Stimulated activated naive CD8-positive, alpha-beta T cell treated with anti-CD3 and anti-CD28 coated beads, Interleukin-15, amount 100 ng/mL, for 72 hours (primary cell): ENCODE results near the gene F5.

Experiments used
- ATAC-seq: fragments of 150-1000 bp; cut with Tn5 transposase; 2 replicates; pipeline ENCODE4 v1.10.0; 2021; ENCODE audit warnings: mild to moderate bottlenecking, moderate library complexity
- DNase-seq, 2 donors: peaks; one replicate each; pipeline ENCODE4 v3.0.0; 2021 to 2022
- H3K27ac Mint-ChIP-seq, 2 donors: one replicate each; pipeline ENCODE4 v1.8.0; 2022; ENCODE audit warnings: mild to moderate bottlenecking in 2 of 2, mixed read lengths in 2 of 2, moderate library complexity in 2 of 2
- H3K27me3 Mint-ChIP-seq: one replicate; pipeline ENCODE4 v1.8.0; 2022; ENCODE audit warnings: mixed read lengths
- H3K4me1 Mint-ChIP-seq: one replicate; pipeline ENCODE4 v1.8.0; 2022; ENCODE audit warnings: mild to moderate bottlenecking, mixed read lengths
- H3K4me3 Mint-ChIP-seq, 2 donors: one replicate each; pipeline ENCODE4 v1.8.0; 2022; ENCODE audit warnings: mild to moderate bottlenecking in 2 of 2, mixed read lengths in 2 of 2, moderate library complexity in 1 of 2
- H3K9me3 Mint-ChIP-seq, 2 donors: one replicate each; pipeline ENCODE4 v1.8.0; 2022; ENCODE audit warnings: mixed read lengths in 2 of 2

F5 gene

DNA sequence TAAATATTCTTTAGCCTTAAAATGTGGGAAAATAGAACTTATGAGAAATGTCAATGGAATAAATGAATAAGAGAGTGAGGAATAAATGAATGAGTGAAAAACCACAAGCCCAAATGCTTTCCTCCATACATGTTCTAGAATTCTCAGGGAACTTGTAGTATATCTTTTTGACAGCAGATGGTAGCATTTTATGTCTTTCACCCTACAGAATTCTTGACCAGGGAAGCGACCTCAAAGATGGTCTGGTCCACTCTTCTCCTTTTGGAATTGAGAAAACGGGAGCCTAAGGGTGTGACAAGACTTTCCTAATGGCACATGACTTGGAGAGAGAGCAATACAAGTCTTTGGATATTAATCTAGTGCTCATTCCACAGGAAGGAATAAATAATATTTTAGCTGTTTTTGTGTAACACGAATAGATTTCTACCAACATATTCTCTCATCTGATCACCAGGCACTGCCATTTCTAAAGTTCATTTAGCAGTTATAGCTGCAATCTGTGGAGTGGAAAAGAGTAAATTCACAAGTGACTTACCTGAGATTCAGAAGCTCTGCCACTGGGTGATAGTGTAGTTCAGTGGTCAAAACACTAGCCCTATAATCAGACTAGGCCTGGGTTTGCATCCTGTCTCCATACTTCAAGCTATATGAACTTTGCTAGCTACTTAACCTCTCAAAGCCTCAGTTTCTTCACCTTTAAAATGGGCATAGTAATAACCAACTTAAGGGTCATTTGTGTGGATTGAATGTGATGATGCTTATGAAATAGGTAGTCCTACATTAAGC, 15.0 kb upstream of the F5 start:
- Mint-ChIP-seq H3K27me3 (no peaks in the 10 kb centered on the region), H3K27ac (peak overlapping the region in 1 of 2 donors; percentile 80), H3K4me3 (no peak overlapping the region), H3K4me1 (peaks cover 63% of the 10 kb centered on the region), H3K9me3 (peaks cover 4 to 7% of the 10 kb centered on the region in 2 donors)
- ATAC-seq (no peak), DNase-seq (no peak)

GRCh38 chr1:169595764-169596711, 9.8 kb upstream of the F5 start:
- Mint-ChIP-seq H3K9me3 (no peaks in the 10 kb centered on the region), H3K27me3 (no peaks in the 10 kb centered on the region), H3K27ac (no peak overlapping the region), H3K4me3 (no peak overlapping the region), H3K4me1 (peaks cover 72% of the 10 kb centered on the region)
- peak; percentile 62 for ATAC-seq
- DNase-seq = peak; percentile 20 to 29

- no peaks in the 10 kb centered on the region for H3K9me3 Mint-ChIP-seq
- H3K27ac Mint-ChIP-seq = peak overlapping the region in 1 of 2 donors; percentile 88
- H3K4me3 Mint-ChIP-seq = peak overlapping the region; percentile 67 to 72
- no peaks in the 10 kb centered on the region for H3K27me3 Mint-ChIP-seq
- DNase-seq = peak; percentile 49 to 62
- H3K4me1 Mint-ChIP-seq = peaks cover 69% of the 10 kb centered on the region
- peak; percentile 98 for ATAC-seq
Observed at GRCh38 chr1:169594391-169594790, 8.1 kb upstream of the F5 start.

DNA sequence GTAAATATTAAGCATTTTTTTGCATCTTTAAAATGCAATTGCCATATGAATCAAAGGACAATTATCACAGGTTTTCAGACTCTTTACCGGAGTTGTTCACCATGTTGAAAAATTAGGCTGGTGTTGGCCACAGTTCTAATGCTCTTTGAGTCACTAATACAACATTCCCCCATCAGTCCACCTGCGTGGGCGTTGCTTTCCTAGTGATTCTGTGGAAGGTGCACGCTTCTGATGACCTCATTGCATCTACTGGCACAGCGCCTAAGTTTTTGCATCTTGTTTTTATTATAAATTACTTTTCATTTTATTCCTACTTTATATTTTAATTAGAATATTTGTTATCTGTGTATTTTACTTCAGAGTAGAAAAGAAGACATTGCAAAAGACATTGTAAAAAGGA, 4.7 kb upstream of the F5 start:
- no peaks in the 10 kb centered on the region for H3K9me3 Mint-ChIP-seq
- ATAC-seq (no peak), DNase-seq (no peak)
- H3K27ac Mint-ChIP-seq = no peak overlapping the region
- peaks cover 94% of the 10 kb centered on the region for H3K4me1 Mint-ChIP-seq
- no peak overlapping the region for H3K4me3 Mint-ChIP-seq
- H3K27me3 Mint-ChIP-seq = no peaks in the 10 kb centered on the region

DNA sequence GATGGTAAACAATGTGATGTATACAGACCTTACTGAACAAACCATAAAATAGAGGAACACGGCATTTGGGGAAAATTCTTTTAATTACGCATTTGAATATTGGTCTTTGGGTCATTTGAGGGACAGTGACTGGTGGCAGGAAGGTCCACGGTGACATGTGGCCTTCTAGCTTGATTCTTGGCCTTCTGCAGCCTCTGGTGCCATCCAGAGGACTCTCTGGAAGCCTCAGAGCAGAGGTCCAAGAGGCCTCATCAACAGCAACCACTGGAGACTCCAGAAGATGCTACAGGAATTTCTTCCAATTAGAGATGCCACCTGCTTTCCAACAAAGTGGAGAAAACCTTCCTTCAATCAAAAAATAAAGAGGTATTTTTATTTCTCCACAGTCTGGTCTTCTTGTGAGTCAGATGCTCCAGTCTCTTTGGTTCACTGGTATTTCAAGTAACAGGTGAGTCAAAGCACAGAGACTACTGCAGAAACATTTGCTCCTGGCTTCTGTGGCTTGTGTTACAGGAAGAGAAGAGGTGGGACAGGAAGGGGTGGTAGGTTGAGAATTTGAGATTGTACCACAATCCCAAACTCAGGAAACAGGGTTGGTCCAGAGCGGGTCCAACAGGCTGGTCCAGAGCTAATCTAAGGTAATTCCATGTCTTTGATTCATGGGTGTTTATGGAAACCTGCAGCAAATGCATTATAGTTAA, 2.7 kb upstream of the F5 start:
- Mint-ChIP-seq H3K27me3 (no peaks in the 10 kb centered on the region), H3K4me3 (peak overlapping the region; percentile 62 to 64), H3K9me3 (no peaks in the 10 kb centered on the region), H3K27ac (peak overlapping the region; percentile 77 to 80), H3K4me1 (peaks cover 74% of the 10 kb centered on the region)
- peak in 1 of 2 donors; percentile 42 for DNase-seq
- ATAC-seq = peak; percentile 61

GRCh38 chr1:169588112-169588511, 1.8 kb upstream of the F5 start:
- Mint-ChIP-seq H3K4me3 (no peak overlapping the region), H3K4me1 (peaks cover 73% of the 10 kb centered on the region)

DNA sequence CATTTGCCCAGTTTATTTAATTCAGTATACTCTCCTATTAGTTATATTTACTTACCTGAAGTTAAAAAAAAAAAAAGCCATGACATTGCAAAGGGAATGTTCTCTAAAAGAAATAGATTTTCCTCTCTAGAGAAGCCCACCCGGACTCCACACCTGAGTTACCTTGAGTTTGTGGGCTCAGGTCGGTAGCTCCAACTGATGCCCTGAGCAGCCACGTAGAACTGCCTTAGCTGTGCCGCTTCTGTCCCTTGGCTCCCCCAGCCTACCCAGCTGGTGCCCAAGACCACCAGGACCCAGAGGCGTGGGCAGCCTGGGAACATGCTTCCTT, 250 bp downstream of the F5 start:
- H3K9me3 Mint-ChIP-seq = no peaks in the 10 kb centered on the region
- H3K4me1 Mint-ChIP-seq = peaks cover 58% of the 10 kb centered on the region
- DNase-seq (no peak), ATAC-seq (peak; percentile 56)
- H3K4me3 Mint-ChIP-seq = peak overlapping the region; percentile 97 to 98
- no peaks in the 10 kb centered on the region for H3K27me3 Mint-ChIP-seq
- peak overlapping the region; percentile 92 to 93 for H3K27ac Mint-ChIP-seq

More at GRCh38 chr1:169588112-169588511, 1.8 kb upstream of the F5 start:
- Mint-ChIP-seq H3K27ac (peak overlapping the region in 1 of 2 donors; percentile 80), H3K27me3 (no peaks in the 10 kb centered on the region), H3K9me3 (no peaks in the 10 kb centered on the region)
- ATAC-seq = no peak
- no peak for DNase-seq

- DNase-seq (no peak), ATAC-seq (no peak)
- H3K9me3 Mint-ChIP-seq = no peaks in the 10 kb centered on the region
- H3K27ac Mint-ChIP-seq = peak overlapping the region in 1 of 2 donors; percentile 88
- H3K4me1 Mint-ChIP-seq = peaks cover 54% of the 10 kb centered on the region
- H3K4me3 Mint-ChIP-seq = peak overlapping the region; percentile 97 to 98
- no peaks in the 10 kb centered on the region for H3K27me3 Mint-ChIP-seq
Observed at GRCh38 chr1:169585181-169585580, 1.1 kb downstream of the F5 start.

- ATAC-seq (peak; percentile 26), DNase-seq (no peak)
- no peaks in the 10 kb centered on the region for H3K9me3 Mint-ChIP-seq
- peak overlapping the region; percentile 97 to 98 for H3K4me3 Mint-ChIP-seq
- no peaks in the 10 kb centered on the region for H3K27me3 Mint-ChIP-seq
- peaks cover 48% of the 10 kb centered on the region for H3K4me1 Mint-ChIP-seq
- peak overlapping the region; percentile 20 to 88 for H3K27ac Mint-ChIP-seq
Observed at GRCh38 chr1:169584483-169585144, 1.7 kb downstream of the F5 start.

GRCh38 chr1:169577981-169578738, 8.1 kb downstream of the F5 start:
- H3K4me1 Mint-ChIP-seq = peaks cover 6% of the 10 kb centered on the region
- H3K27me3 Mint-ChIP-seq = no peaks in the 10 kb centered on the region
- no peak for ATAC-seq
- no peaks in the 10 kb centered on the region for H3K9me3 Mint-ChIP-seq
- no peak for DNase-seq
- H3K4me3 Mint-ChIP-seq = no peak overlapping the region
- H3K27ac Mint-ChIP-seq = no peak overlapping the region

DNA sequence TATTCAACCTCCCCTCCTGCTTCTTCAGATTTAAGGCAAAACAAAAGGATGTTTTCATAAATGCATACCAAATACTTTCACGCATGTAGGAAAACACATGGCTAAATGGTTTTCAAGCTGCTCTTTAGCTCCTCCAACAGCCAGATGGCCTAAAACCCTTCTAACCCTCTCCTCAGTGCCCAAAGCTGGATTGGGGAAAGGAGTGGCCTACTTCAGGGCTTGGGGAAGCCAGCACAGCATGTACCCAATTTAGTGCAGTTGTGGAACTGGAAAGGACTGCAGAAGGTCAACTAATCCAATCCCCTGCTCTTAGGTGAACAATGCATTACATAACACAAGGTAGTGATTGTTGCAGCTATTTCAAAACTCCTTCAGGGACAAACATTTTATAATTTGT, 9.3 kb downstream of the F5 start:
- H3K27me3 Mint-ChIP-seq = no peaks in the 10 kb centered on the region
- no peak overlapping the region for H3K4me3 Mint-ChIP-seq
- H3K9me3 Mint-ChIP-seq = no peaks in the 10 kb centered on the region
- H3K27ac Mint-ChIP-seq = no peak overlapping the region
- ATAC-seq (no peak), DNase-seq (no peak)
- no peaks in the 10 kb centered on the region for H3K4me1 Mint-ChIP-seq

- DNase-seq (no peak), ATAC-seq (no peak)
- H3K9me3 Mint-ChIP-seq = no peaks in the 10 kb centered on the region
- no peak overlapping the region for H3K27ac Mint-ChIP-seq
- H3K4me3 Mint-ChIP-seq = no peak overlapping the region
- H3K27me3 Mint-ChIP-seq = no peaks in the 10 kb centered on the region
- H3K4me1 Mint-ChIP-seq = no peaks in the 10 kb centered on the region
Observed at GRCh38 chr1:169576241-169576934, 9.9 kb downstream of the F5 start.

GRCh38 chr1:169574336-169574735, 11.9 kb downstream of the F5 start:
- Mint-ChIP-seq H3K4me3 (no peak overlapping the region), H3K4me1 (no peaks in the 10 kb centered on the region), H3K9me3 (no peaks in the 10 kb centered on the region), H3K27ac (no peak overlapping the region), H3K27me3 (no peaks in the 10 kb centered on the region)
- DNase-seq (no peak), ATAC-seq (no peak)

DNA sequence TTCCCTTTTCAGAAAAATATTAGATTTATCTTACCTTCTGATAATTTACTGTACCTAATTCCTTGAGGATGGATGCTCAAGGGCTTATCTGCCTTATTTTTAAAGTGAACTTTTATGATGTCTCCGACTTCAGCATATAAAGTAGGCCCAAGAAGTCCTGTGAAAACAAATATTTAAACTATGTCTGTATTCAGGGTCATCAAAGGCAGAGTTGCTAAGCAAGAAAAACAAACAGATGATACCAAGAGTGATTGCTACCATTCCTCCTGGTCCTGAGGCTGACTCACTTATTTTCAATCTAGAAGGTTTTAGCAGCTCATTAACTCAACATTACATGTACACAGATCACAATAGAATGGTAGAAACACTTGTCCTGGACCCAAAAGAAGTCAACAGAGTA, 14.1 kb downstream of the F5 start:
- DNase-seq (no peak), ATAC-seq (no peak)
- Mint-ChIP-seq H3K27ac (no peak overlapping the region), H3K4me3 (no peak overlapping the region), H3K27me3 (no peaks in the 10 kb centered on the region), H3K9me3 (no peaks in the 10 kb centered on the region), H3K4me1 (no peaks in the 10 kb centered on the region)
